Ovary (tissue), 9 donors: ENCODE results near the gene ZNF880. TPM values are rescaled to one million over a fixed set of nuclear protein-coding genes. Genes with fewer than 3 reads are reported as not detected.
A peak's percentile ranks its signal among the peaks of the same experiment; 100 is the strongest.
"Not testable (repeated sequence)": the region's sequence is repeated elsewhere in the genome, so short reads cannot be mapped to it uniquely, and the experiment has no call there.

ENCODE experiments used
- DNase-seq, 5 donors: peaks; one replicate each; pipeline ENCODE4 v3.0.0-alpha.2; 2019 to 2020
- H3K27ac ChIP-seq, 2 donors: fragments of 200-600 bp; one replicate each; pipeline versions ENCODE4 v1.5.1 to v1.8.0; 2019 to 2022
- H3K27me3 ChIP-seq: fragments of 200-600 bp; one replicate; pipeline ENCODE4 v1.8.0; 2022
- H3K36me3 ChIP-seq: fragments of 200-600 bp; sonication (generic); one replicate; pipeline ENCODE4 v1.5.1; 2019
- H3K4me1 ChIP-seq: one replicate; pipeline ENCODE4 v1.8.1; 2013; ENCODE audit warnings: mild to moderate bottlenecking, moderate library complexity; ENCODE audit not compliant: insufficient read depth
- H3K4me3 ChIP-seq: fragments of 200-600 bp; sonication (generic); one replicate; pipeline ENCODE4 v1.5.1; 2017
- H3K9me3 ChIP-seq, 2 donors: fragments of 200-600 bp in 1 of 2; sonication (generic) in 1 of 2; one replicate each; pipeline versions ENCODE4 v1.5.1 to v1.8.1; 2013 to 2019; ENCODE audit warnings: mild to moderate bottlenecking in 1 of 2, moderate library complexity in 1 of 2
- EP300 ChIP-seq: sonication (generic); formaldehyde crosslinking; IDR thresholded peaks from one replicate; pipeline ENCODE4 v1.6.1; 2017; ENCODE audit warnings: antibody characterized with exemption
- POLR2A ChIP-seq: fragments of 450-650 bp; IDR thresholded peaks from one replicate; pipeline ENCODE4 v1.6.1; 2017; ENCODE audit warnings: antibody characterized with exemption, mild to moderate bottlenecking, moderate library complexity
- WGBS, 3 donors: extraction: QIAGEN DNeasy Blood & Tissue Kit in 1 of 3; methylation state at CpG; one replicate each; pipeline versions ENCODE4 v1.1.5 to v1.1.7; 2013 to 2017; 5-methylcytosine and 5-hydroxymethylcytosine counted together
- intact Hi-C, 4 donors: fragments of 100-400 bp; cut with DNase I; formaldehyde crosslinking; loops; one replicate each; pipeline versions ENCODE4 v1.11.0 to v1.15.1; 2022 to 2023
- polyA plus RNA-seq, 2 donors: library from polyadenylated mRNA; stranded (reverse); fragments of 200-250 nt in 1 of 2; fragments of 350-450 nt in 1 of 2; fragmentation: Illumina TruSeq in 1 of 2; extraction: RNeasy Lipid Tissue Mini Kit (QIAGEN cat#74804) in 1 of 2; gene quantifications; one replicate each; pipeline ENCODE4 v1.2.3, GENCODE V29; 2013 to 2014
- total RNA-seq, 7 donors: library from RNA; depleted of rRNA in 2 of 7; stranded (reverse); fragments of >200 nt in 2 of 7; fragmentation: NEBNext Ultra II Directional in 3 of 7; extraction: Animal tissue kit (Norgen Biotek cat#: 25700) in 3 of 7; gene quantifications; one replicate each; pipeline versions ENCODE4 v1.1.0 to v1.2.4, GENCODE V29; 2016 to 2023
- TF ChIP-seq, protein P1 (sequence below), 3 donors: fragments of 450-650 bp in 2 of 3; fragments of 200-600 bp in 1 of 3; IDR thresholded peaks; one replicate each; pipeline versions ENCODE4 v1.5.1 to v1.8.0; 2016 to 2022; ENCODE audit warnings: antibody characterized with exemption in 3 of 3, mild to moderate bottlenecking in 1 of 3
- donor health status: DM: no; HTN: no; CAD: no; lungs with moderate emphysema.
- donor health status: DM: no; HTN: no; CAD: no.
- donor health status: Bipolar disorder and iron deficiency.
- donor health status: DM: yes; HTN: yes; CAD: no.
- donor health status: DM: no; HTN: no; CAD: no.
- donor health status: DM: yes; HTN: yes; CAD: no.

Gene ZNF880
- total and polyA plus RNA-seq, 9 donors: 15.6 to 32.6 (median 29.8) TPM

DNA sequence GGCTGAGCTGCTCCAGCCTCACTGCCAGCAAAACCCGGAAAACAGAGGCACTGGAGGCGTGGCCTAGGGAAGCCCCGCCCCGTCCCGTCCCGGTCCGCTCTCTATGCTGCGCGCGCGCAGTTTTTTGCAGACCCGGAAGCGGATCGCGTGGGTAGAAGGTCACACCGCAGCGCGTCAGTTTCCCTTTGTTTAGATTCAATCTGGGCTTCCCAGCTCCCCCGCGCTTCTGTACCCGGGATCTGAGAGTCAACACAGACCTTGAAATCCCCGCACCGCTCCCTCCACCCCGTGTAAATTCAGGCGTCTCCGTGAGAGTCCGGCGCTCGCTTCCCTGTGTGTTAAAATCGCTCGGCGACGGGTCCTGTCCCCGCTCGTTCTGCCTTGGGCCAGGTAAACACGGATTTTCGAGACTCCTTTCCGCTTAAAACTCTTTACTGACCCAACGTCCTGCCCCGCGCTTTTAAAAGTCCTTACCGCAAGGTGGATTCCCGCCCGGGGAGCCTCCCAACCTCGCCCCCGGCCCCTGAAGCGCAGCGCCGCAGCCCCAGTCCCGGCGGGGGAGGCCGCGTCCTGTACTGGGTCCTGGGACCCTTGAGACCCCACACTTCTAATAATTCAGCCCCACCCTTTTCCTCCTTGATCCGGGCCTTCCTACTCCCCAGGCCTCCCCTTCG, 33.5 kb upstream of the ZNF880 start, which contains the start of gene ZNF610:
TSS of gene ZNF610 (plus strand) at position 127 of the 674 bp plus-strand sequence. CDS start 12,930 bp downstream, outside the sequence.
- DNase-seq: peak; percentile 90 to 96 (median 94)
- intact Hi-C loops: no loop called here
- peak within 1 kb of the TSS; percentile 36 to 77 for H3K27ac ChIP-seq
- H3K9me3 ChIP-seq: peaks cover 0 to 10% of the 10 kb centered on the region in 2 donors
- no peaks in the 10 kb centered on the region for H3K36me3 ChIP-seq
- TF ChIP-seq, protein P1, sequence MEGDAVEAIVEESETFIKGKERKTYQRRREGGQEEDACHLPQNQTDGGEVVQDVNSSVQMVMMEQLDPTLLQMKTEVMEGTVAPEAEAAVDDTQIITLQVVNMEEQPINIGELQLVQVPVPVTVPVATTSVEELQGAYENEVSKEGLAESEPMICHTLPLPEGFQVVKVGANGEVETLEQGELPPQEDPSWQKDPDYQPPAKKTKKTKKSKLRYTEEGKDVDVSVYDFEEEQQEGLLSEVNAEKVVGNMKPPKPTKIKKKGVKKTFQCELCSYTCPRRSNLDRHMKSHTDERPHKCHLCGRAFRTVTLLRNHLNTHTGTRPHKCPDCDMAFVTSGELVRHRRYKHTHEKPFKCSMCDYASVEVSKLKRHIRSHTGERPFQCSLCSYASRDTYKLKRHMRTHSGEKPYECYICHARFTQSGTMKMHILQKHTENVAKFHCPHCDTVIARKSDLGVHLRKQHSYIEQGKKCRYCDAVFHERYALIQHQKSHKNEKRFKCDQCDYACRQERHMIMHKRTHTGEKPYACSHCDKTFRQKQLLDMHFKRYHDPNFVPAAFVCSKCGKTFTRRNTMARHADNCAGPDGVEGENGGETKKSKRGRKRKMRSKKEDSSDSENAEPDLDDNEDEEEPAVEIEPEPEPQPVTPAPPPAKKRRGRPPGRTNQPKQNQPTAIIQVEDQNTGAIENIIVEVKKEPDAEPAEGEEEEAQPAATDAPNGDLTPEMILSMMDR (IDR thresholded peaks at IDR 0.05): no peak
- no peak for TF ChIP-seq EP300
- TF ChIP-seq POLR2A: peak; percentile 57
- H3K27me3 ChIP-seq: no peaks in the 10 kb centered on the region
- peak within 1 kb of the TSS; percentile 63 for H3K4me3 ChIP-seq
- WGBS, 3 donors: 0 to 1% (median 0%) methylated on average over 55 of the region's 55 CpGs
- peaks cover 2% of the 10 kb centered on the region for H3K4me1 ChIP-seq

GRCh38 chr19:52336791-52337381, 32.8 kb upstream of the ZNF880 start:
- intact Hi-C loops: no loop called here
- no peak for TF ChIP-seq POLR2A
- no peak for TF ChIP-seq EP300
- TF ChIP-seq, protein P1 (IDR thresholded peaks at IDR 0.05): no peak
- no peak for DNase-seq
- H3K4me3 ChIP-seq: peak overlapping the region; percentile 63
- H3K27ac ChIP-seq: peak overlapping the region; percentile 36 to 77
- H3K36me3 ChIP-seq: no peaks in the 10 kb centered on the region
- H3K4me1 ChIP-seq: peaks cover 2% of the 10 kb centered on the region
- 1% methylated on average over 9 of the region's 9 CpGs for WGBS, 3 donors
- H3K27me3 ChIP-seq: no peaks in the 10 kb centered on the region
- H3K9me3 ChIP-seq: peaks cover 0 to 4% of the 10 kb centered on the region in 2 donors

DNA sequence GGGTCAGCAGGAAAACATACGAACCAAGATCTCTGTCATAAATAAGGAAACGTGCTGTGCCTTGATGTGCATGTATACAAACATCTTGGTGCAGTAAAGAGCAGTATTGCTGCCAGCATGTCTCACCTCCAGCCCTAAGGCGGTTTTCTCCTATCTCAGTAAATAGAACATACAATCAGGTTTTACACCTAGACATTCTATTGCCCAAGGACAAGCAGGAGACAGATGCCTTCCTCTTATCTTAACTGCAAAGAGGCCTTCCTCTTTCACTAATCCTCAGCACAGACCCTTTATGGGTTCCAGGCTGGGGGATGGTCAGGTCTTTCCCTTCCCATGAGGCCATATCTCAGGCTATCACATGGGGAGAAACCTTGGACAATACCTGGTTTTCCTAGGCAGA, 30.7 kb upstream of the ZNF880 start:
- WGBS, 3 donors: 57 to 75% (median 70%) methylated on average over 3 of the region's 3 CpGs
- H3K4me3 ChIP-seq, H3K27me3 ChIP-seq, H3K36me3 ChIP-seq, H3K4me1 ChIP-seq, H3K9me3 ChIP-seq, H3K27ac ChIP-seq, intact Hi-C loops, DNase-seq: not testable (repeated sequence)

GRCh38 chr19:52343548-52343947, 26.2 kb upstream of the ZNF880 start:
- intact Hi-C loops: no loop called here
- Histone ChIP-seq H3K36me3 (no peaks in the 10 kb centered on the region), H3K4me1 (no peaks in the 10 kb centered on the region), H3K4me3 (no peak overlapping the region), H3K9me3 (no peaks in the 10 kb centered on the region), H3K27ac (no peak overlapping the region), H3K27me3 (no peaks in the 10 kb centered on the region)
- WGBS, 3 donors: 19 to 23% (median 22%) methylated on average over 8 of the region's 8 CpGs
- peak; percentile 28 to 56 (median 44) for DNase-seq
- TF ChIP-seq EP300: no peak
- TF ChIP-seq, protein P1 (IDR thresholded peaks at IDR 0.05): peak in 1 of 3 donors; percentile 15

DNA sequence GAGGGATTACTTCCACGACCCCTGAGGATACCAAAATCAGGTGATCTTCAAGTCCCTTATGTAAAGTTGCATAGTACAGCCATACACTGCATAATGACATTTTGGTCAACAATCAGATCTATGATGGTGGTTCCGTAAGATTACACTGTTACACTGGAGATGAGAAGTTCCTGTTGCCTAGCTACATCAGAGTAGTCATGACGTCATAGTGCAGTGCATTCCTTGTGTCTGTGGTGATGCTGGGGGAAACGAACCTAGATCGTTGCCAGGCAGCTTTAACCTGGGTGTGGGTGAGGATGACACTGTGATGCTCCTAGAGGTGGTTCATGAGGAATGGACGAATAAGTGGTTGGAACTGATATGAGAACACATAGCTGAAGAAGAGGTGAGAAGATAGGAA, 24.6 kb upstream of the ZNF880 start:
- H3K9me3 ChIP-seq: no peaks in the 10 kb centered on the region
- H3K36me3 ChIP-seq: no peaks in the 10 kb centered on the region
- H3K27ac ChIP-seq: no peak overlapping the region
- no peak for DNase-seq
- no peaks in the 10 kb centered on the region for H3K4me1 ChIP-seq
- H3K27me3 ChIP-seq: no peaks in the 10 kb centered on the region
- no peak overlapping the region for H3K4me3 ChIP-seq
- intact Hi-C loops: no loop called here
- TF ChIP-seq POLR2A: no peak
- TF ChIP-seq, protein P1 (IDR thresholded peaks at IDR 0.05): no peak
- no peak for TF ChIP-seq EP300
- 86 to 88% (median 87%) methylated on average over 6 of the region's 6 CpGs for WGBS, 3 donors
